Measurements from ENCODE around the gene LDLRAD4.

Gene LDLRAD4

GRCh38 chr18:13268158-13269012, 49.8 kb downstream of the LDLRAD4 start:
- no peak for DNase-seq

- peak; percentile 20 to 37 for DNase-seq
Observed at GRCh38 chr18:13269013-13269280, 50.4 kb downstream of the LDLRAD4 start.

GRCh38 chr18:13269521-13270011, 51.0 kb downstream of the LDLRAD4 start:
- peak; percentile 51 to 63 for DNase-seq

- DNase-seq = no peak
Observed at GRCh38 chr18:13270279-13270855, 51.8 kb downstream of the LDLRAD4 start.

GRCh38 chr18:13271302-13271911, 52.8 kb downstream of the LDLRAD4 start:
- DNase-seq = no peak

- DNase-seq = no peak
Observed at GRCh38 chr18:13272416-13272815, 53.9 kb downstream of the LDLRAD4 start.

- no peak for DNase-seq
Observed at GRCh38 chr18:13273800-13274199, 55.2 kb downstream of the LDLRAD4 start.

- no peak for DNase-seq
Observed at GRCh38 chr18:13275075-13275474, 56.5 kb downstream of the LDLRAD4 start.

GRCh38 chr18:13276530-13277520, 58.3 kb downstream of the LDLRAD4 start:
- DNase-seq = no peak

GRCh38 chr18:13278062-13278630, 59.6 kb downstream of the LDLRAD4 start:
- DNase-seq = no peak

GRCh38 chr18:13279181-13280069, 60.9 kb downstream of the LDLRAD4 start:
- DNase-seq = peak; percentile 81 to 88

- no peak for DNase-seq
Observed at GRCh38 chr18:13280070-13280795, 61.7 kb downstream of the LDLRAD4 start.

- no peak for DNase-seq
Observed at GRCh38 chr18:13281406-13281805, 62.8 kb downstream of the LDLRAD4 start.

- DNase-seq = no peak
Observed at GRCh38 chr18:13283746-13284145, 65.2 kb downstream of the LDLRAD4 start.

- DNase-seq = no peak
Observed at GRCh38 chr18:13284330-13285027, 65.9 kb downstream of the LDLRAD4 start.

- no peak for DNase-seq
Observed at GRCh38 chr18:13285874-13286273, 67.3 kb downstream of the LDLRAD4 start.

GRCh38 chr18:13286456-13287125, 68.0 kb downstream of the LDLRAD4 start:
- DNase-seq = no peak

GRCh38 chr18:13287372-13287771, 68.8 kb downstream of the LDLRAD4 start:
- no peak for DNase-seq

- no peak for DNase-seq
Observed at GRCh38 chr18:13288509-13289133, 70.1 kb downstream of the LDLRAD4 start.
